K562 (cell line): ENCODE results near the gene PURA. TPM values are rescaled to one million over a fixed set of nuclear protein-coding genes. Genes with fewer than 3 reads are reported as not detected.
A peak's percentile ranks its signal among the peaks of the same experiment; 100 is the strongest.

Source experiments
- ATAC-seq: fragments of 200-7000 bp; cut with Tn5 transposase; 3 replicates; pipeline ENCODE4 v1.9.1; 2020; ENCODE audit warnings: moderate library complexity
- BruUV-seq: library from RNA; stranded (reverse); fragments of 400-500 nt; replicated peaks from 2 replicates; lab custom pipeline; 2021; lab: Mats Ljungman, UMichigan
- CTCF ChIA-PET: fragments of 300-600 bp; formaldehyde crosslinking; extraction: SDS; loops from one replicate; lab custom pipeline; 2021; ENCODE audit warnings: low intra/inter-chr PET ratio; lab: Yijun Ruan, JAX
- POLR2A ChIA-PET: fragments of 300-600, 350-650 bp; sonication (Branson Sonifier 250); formaldehyde crosslinking; extraction: SDS; loops from one replicate; lab custom pipeline; 2021; ENCODE audit warnings: antibody characterized with exemption, inconsistent platforms; lab: Yijun Ruan, JAX
- DNase-seq, 4 experiments: peaks; one replicate each; pipeline versions ENCODE4 v3.0.0 to v3.0.0-alpha.2; 2011 to 2018; ENCODE audit warnings: low spot score in 3 of 4, mixed read lengths in 3 of 4; ENCODE audit errors: extremely low read depth in 1 of 4
- FAIRE-seq: peaks from 2 replicates; lab custom pipeline; 2011; peaks lifted over from hg19 to GRCh38; lab: Jason Lieb, UNC
- H2AFZ ChIP-seq: 2 replicates; pipeline ENCODE4 v1.6.0; 2011; ENCODE audit warnings: low read depth, low read length, control low read depth, inconsistent platforms
- H3K27ac ChIP-seq: fragments of 200-600 bp; 3 replicates; pipeline ENCODE4 v1.8.0; 2011; ENCODE audit warnings: low read depth, mild to moderate bottlenecking, control low read depth, inconsistent platforms, low read length, moderate library complexity, mixed read lengths; ENCODE audit errors: extremely low read depth
- H3K27me3 ChIP-seq, 2 experiments: fragments of 300-600 bp in 1 of 2; 2 replicates in 1 of 2; 3 replicates in 1 of 2; pipeline versions ENCODE4 v1.6.0 to v1.8.0; 2011; ENCODE audit warnings: inconsistent platforms in 2 of 2, low read length in 2 of 2, mild to moderate bottlenecking in 1 of 2, mixed read lengths in 1 of 2, moderate library complexity in 1 of 2; ENCODE audit not compliant: control insufficient read depth in 2 of 2, insufficient read depth in 2 of 2
- H3K36me3 ChIP-seq: fragments of 300-600 bp; 3 replicates; pipeline ENCODE4 v1.8.0; 2011; ENCODE audit warnings: mild to moderate bottlenecking, low read length, inconsistent platforms; ENCODE audit not compliant: control insufficient read depth, insufficient read depth
- H3K4me1 ChIP-seq, 2 experiments: fragments of 200-600 bp in 1 of 2; replicated peaks in 1 of 2; 2 replicates in 1 of 2; 3 replicates in 1 of 2; pipeline versions ENCODE4 v1.5.1 to v1.8.0; 2011; ENCODE audit warnings: inconsistent platforms in 2 of 2, low read length in 2 of 2, mild to moderate bottlenecking in 1 of 2, mixed read lengths in 1 of 2, moderate library complexity in 1 of 2; ENCODE audit not compliant: control insufficient read depth in 2 of 2, insufficient read depth in 2 of 2
- H3K4me2 ChIP-seq: 2 replicates; pipeline ENCODE4 v1.6.1; 2011; ENCODE audit warnings: low read length, control low read depth, inconsistent platforms, mixed read lengths; ENCODE audit not compliant: insufficient read depth
- H3K4me3 ChIP-seq: fragments of 200-600 bp; sonication (generic), shearing (Covaris generic); 2 replicates; pipeline ENCODE4 v1.5.1; 2016; ENCODE audit warnings: control low read depth, inconsistent platforms
- H3K79me2 ChIP-seq: fragments of 200-600 bp; 3 replicates; pipeline ENCODE4 v1.8.0; 2011; ENCODE audit warnings: low read length, inconsistent platforms; ENCODE audit not compliant: control insufficient read depth, insufficient read depth
- H3K9ac ChIP-seq, 2 experiments: 2 replicates each; pipeline versions ENCODE4 v1.6.0 to v1.6.1; 2011; ENCODE audit warnings: low read depth in 2 of 2, low read length in 2 of 2, control low read depth in 1 of 2, inconsistent platforms in 1 of 2, mild to moderate bottlenecking in 1 of 2, mixed read lengths in 1 of 2; ENCODE audit not compliant: insufficient read depth in 1 of 2
- H3K9me1 ChIP-seq: one replicate; pipeline ENCODE4 v1.6.0; 2011; ENCODE audit warnings: inconsistent platforms, mild to moderate bottlenecking, low read length, moderate library complexity; ENCODE audit not compliant: control insufficient read depth, insufficient read depth
- H3K9me3 ChIP-seq: replicated peaks from 2 replicates; pipeline ENCODE4 v1.5.1; 2011; ENCODE audit warnings: low read depth, low read length, inconsistent platforms; ENCODE audit not compliant: control insufficient read depth, insufficient read depth
- H4K20me1 ChIP-seq: replicated peaks from 2 replicates; pipeline ENCODE4 v1.6.1; 2011; ENCODE audit warnings: low read length, inconsistent platforms, mixed read lengths; ENCODE audit not compliant: control insufficient read depth, insufficient read depth
- CBX3 ChIP-seq, 2 experiments: IDR thresholded peaks; 1 replicate in 1 of 2; 2 replicates in 1 of 2; pipeline ENCODE4 v1.6.1; 2012; ENCODE audit warnings: inconsistent platforms in 2 of 2, low read length in 2 of 2, borderline replicate concordance in 1 of 2, control low read depth in 1 of 2
- ELF2 ChIP-seq: fragments of 250-450 bp; sonication (Bioruptor Pico); IDR thresholded peaks from 2 replicates; pipeline ENCODE4 v1.5.0; 2021; ENCODE audit warnings: mild to moderate bottlenecking
- ESRRA ChIP-seq: fragments of 450-650 bp; IDR thresholded peaks from 2 replicates; pipeline ENCODE4 v1.6.1; 2014; ENCODE audit warnings: low read depth, mild to moderate bottlenecking, moderate library complexity, borderline replicate concordance
- KDM2B ChIP-seq: fragments of 250-450 bp; sonication (Bioruptor Pico); IDR thresholded peaks from 2 replicates; pipeline ENCODE4 v1.8.0; 2021; ENCODE audit warnings: mild to moderate bottlenecking, moderate library complexity
- KLF10 ChIP-seq: fragments of 250-450 bp; sonication (Bioruptor Pico); IDR thresholded peaks from 2 replicates; pipeline ENCODE4 v1.6.1; 2021; ENCODE audit warnings: matching md5 sums
- LCOR ChIP-seq: sonication (generic); formaldehyde crosslinking; IDR thresholded peaks from 2 replicates; pipeline ENCODE4 v1.8.0; 2022; ENCODE audit warnings: mild to moderate bottlenecking, missing genetic modification reagents
- MECOM ChIP-seq: fragments of 250-450 bp; sonication (Bioruptor Pico); IDR thresholded peaks from 2 replicates; pipeline ENCODE4 v1.8.0; 2022; ENCODE audit warnings: inconsistent platforms
- PCBP1 ChIP-seq: fragments of 200-400 bp; formaldehyde crosslinking; IDR thresholded peaks from 2 replicates; pipeline ENCODE4 v1.6.1; 2018; ENCODE audit warnings: mild to moderate bottlenecking, low read depth, low read length; ENCODE audit not compliant: poor library complexity, severe bottlenecking
- RNF219 ChIP-seq: fragments of 250-450 bp; sonication (Bioruptor Pico); IDR thresholded peaks from 2 replicates; pipeline ENCODE4 v1.5.0; 2022; ENCODE audit warnings: mild to moderate bottlenecking
- ZBTB11 ChIP-seq, 3 experiments: fragments of 200-800 bp in 1 of 3; fragments of 250-450 bp in 1 of 3; fragments of 450-650 bp in 1 of 3; sonication (Bioruptor Pico) in 1 of 3; sonication (Bioruptor generic) in 1 of 3; formaldehyde crosslinking in 1 of 3; IDR thresholded peaks; 2 replicates each; pipeline versions ENCODE4 v1.6.1 to v1.8.0; 2016 to 2022; ENCODE audit warnings: mild to moderate bottlenecking in 2 of 3, missing genetic modification characterization in 2 of 3, missing compliant biosample characterization in 1 of 3, moderate library complexity in 1 of 3
- ZNF311 ChIP-seq: fragments of 250-450 bp; sonication (Bioruptor Pico); IDR thresholded peaks from 2 replicates; pipeline ENCODE4 v1.4.0; 2020; ENCODE audit warnings: mild to moderate bottlenecking, moderate library complexity
- WGBS: fragments of 100-300 bp; shearing (Covaris generic); methylation state at CpG from one replicate; pipeline ENCODE4 v1.1.6; 2016; ENCODE audit warnings: low coverage, mixed read lengths; ENCODE audit not compliant: insufficient coverage; ENCODE audit errors: missing lambda C conversion rate; 5-methylcytosine and 5-hydroxymethylcytosine counted together
- in situ Hi-C: fragments of 300-500 bp; cut with MboI; formaldehyde crosslinking; loops from 4 replicates; pipeline ENCODE4 v1.15.0; 2018; ENCODE audit warnings: inconsistent platforms, mixed read lengths
- intact Hi-C: fragments of 100-400 bp; cut with micrococcal nuclease; formaldehyde crosslinking; loops from 2 replicates; pipeline ENCODE4 v1.14.2; 2022
- polyA plus RNA-seq, 8 experiments: library from polyadenylated mRNA; depleted of rRNA in 4 of 8; stranded (reverse) in 5 of 8; unstranded in 3 of 8; fragments of >200 nt; fragmentation: Nextera tagmentation in 2 of 8; fragmentation: Illumina TruSeq in 1 of 8; extraction: Ambion mirVana in 2 of 8; extraction: Trizol in 1 of 8; gene quantifications; 2 replicates each; pipeline versions ENCODE4 v1.2.1 to v1.2.3, GENCODE V29; 2011 to 2014; ENCODE audit warnings: inconsistent platforms in 1 of 8, missing spikeins in 1 of 8
- total RNA-seq, 7 experiments: library from RNA; depleted of rRNA in 6 of 7; stranded (reverse); fragments of >200 nt in 6 of 7; fragmentation: Illumina TruSeq in 2 of 7; extraction: Trizol in 2 of 7; gene quantifications; 2 replicates each; pipeline versions ENCODE4 v1.2.1 to v1.2.3, GENCODE V29; 2011 to 2021; ENCODE audit warnings: low replicate concordance in 1 of 7
- TF ChIP-seq, protein P1 (sequence below): fragments of 450-650 bp; IDR thresholded peaks from 2 replicates; pipeline ENCODE4 v1.6.1; 2018; ENCODE audit not compliant: partially characterized antibody

The PURA gene
- total and polyA plus RNA-seq, 9 of the 15 experiments (the other 6 are each of a cell fraction or from before 2014, with no cell fraction given) = 3.2 to 11.1 (median 5.4) TPM

DNA sequence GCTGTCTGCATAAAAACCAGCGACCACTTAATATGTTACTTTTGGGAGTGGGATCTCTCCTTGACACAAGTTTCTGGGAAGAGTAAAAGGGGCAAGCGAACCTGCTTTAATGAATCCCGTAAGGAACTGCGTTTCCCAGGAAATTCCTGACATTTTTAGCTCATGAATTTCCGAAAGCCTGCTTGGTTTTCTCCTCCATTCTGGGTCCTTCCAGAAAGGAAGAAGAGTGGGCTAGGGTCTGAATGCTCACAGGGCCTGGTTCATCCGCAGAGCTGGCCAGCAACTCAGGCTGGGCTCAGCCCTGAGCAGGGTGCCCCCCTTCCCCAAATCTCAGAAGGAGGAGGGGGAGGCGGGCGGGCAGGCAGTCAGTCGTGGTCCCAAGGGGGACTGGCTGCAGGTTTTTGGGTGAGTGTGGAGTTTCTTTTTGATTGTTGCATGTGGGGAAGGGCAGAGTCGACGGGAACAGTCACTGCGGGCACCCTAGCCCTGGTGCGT lies 1.2 kb upstream of the PURA start:
- 58% methylated on average over 9 of the region's 13 CpGs for WGBS
- TF ChIP-seq ELF2 = no peak
- no peak for TF ChIP-seq ZNF311
- TF ChIP-seq ESRRA = no peak
- TF ChIP-seq CBX3 (IDR thresholded peaks at IDR 0.05; ENCODE audit: borderline replicate concordance in 1 of 2, low read length in 2 of 2) = no peak
- no peak for TF ChIP-seq PCBP1
- no peak for TF ChIP-seq KLF10 (CRISPR knock-in tag)
- TF ChIP-seq ZBTB11 (CRISPR knock-in tag; IDR thresholded peaks at IDR 0.05) = no peak
- TF ChIP-seq, protein P1, sequence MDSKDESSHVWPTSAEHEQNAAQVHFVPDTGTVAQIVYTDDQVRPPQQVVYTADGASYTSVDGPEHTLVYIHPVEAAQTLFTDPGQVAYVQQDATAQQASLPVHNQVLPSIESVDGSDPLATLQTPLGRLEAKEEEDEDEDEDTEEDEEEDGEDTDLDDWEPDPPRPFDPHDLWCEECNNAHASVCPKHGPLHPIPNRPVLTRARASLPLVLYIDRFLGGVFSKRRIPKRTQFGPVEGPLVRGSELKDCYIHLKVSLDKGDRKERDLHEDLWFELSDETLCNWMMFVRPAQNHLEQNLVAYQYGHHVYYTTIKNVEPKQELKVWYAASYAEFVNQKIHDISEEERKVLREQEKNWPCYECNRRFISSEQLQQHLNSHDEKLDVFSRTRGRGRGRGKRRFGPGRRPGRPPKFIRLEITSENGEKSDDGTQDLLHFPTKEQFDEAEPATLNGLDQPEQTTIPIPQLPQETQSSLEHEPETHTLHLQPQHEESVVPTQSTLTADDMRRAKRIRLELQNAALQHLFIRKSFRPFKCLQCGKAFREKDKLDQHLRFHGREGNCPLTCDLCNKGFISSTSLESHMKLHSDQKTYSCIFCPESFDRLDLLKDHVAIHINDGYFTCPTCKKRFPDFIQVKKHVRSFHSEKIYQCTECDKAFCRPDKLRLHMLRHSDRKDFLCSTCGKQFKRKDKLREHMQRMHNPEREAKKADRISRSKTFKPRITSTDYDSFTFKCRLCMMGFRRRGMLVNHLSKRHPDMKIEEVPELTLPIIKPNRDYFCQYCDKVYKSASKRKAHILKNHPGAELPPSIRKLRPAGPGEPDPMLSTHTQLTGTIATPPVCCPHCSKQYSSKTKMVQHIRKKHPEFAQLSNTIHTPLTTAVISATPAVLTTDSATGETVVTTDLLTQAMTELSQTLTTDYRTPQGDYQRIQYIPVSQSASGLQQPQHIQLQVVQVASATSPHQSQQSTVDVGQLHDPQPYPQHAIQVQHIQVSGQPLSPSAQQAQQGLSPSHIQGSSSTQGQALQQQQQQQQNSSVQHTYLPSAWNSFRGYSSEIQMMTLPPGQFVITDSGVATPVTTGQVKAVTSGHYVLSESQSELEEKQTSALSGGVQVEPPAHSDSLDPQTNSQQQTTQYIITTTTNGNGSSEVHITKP = peak; percentile 97
- no peak for TF ChIP-seq RNF219 (CRISPR knock-in tag)
- TF ChIP-seq MECOM = no peak
- TF ChIP-seq KDM2B = no peak
- TF ChIP-seq LCOR (CRISPR knock-in tag) = no peak

More for the DNA sequence above, 1.2 kb upstream of the PURA start:
- Histone ChIP-seq H3K27ac (no peak overlapping the region), H3K9ac (peak overlapping the region in 1 of 2 experiments; percentile 94; a peak in 2 of 4 replicates), H3K4me2 (peak overlapping the region; percentile 6; the same call in 1 of the 2 replicates), H3K9me3 (no peaks in the 10 kb centered on the region), H3K27me3 (no peaks in the 10 kb centered on the region), H3K36me3 (no peaks in the 10 kb centered on the region; the same call in 2 of the 3 replicates), H3K4me3 (peak overlapping the region; percentile 65; the same call in 1 of the 2 replicates), H3K9me1 (no peaks in the 10 kb centered on the region), H3K79me2 (peaks cover 91% of the 10 kb centered on the region), H2AFZ (no peak overlapping the region), H4K20me1 (peaks cover 6% of the 10 kb centered on the region; the same call in 1 of the 2 replicates), H3K4me1 (peaks cover 28 to 30% of the 10 kb centered on the region in 2 experiments)
- ChIA-PET POLR2A (interaction anchor here (0.5 to 1.6 kb wide), 10 partner anchors 9 to 1927 kb away, joined by 3 to 7 read pairs (median 4); partner anchors contain the start of gene HSPA9), CTCF (interaction anchor here (0.8 kb wide), 1 partner anchor 36 kb away, joined by 6 read pairs; no protein-coding TSS in a partner anchor)
- no peak for ATAC-seq
- intact Hi-C loops (loop anchor here (10.0 kb wide), 2 partner anchors 602 to 1502 kb away; partner anchors contain the start of gene DIAPH1), in situ Hi-C loops (no loop called here)
- DNase-seq = no peak
- no peak for FAIRE-seq
- BruUV-seq = no TSS peak
